Pulmonary artery endothelial cell (primary cell): Measurements from ENCODE around the gene SIGLECL1. TPM values are rescaled to one million over a fixed set of nuclear protein-coding genes. Genes with fewer than 3 reads are reported as not detected.

Source experiments
- DNase-seq: peaks from one replicate; pipeline ENCODE4 v3.0.0-alpha.2; 2011; ENCODE audit warnings: low read depth, low spot score
- total RNA-seq: library from RNA; depleted of rRNA; stranded (reverse); fragments of >200 nt; gene quantifications from 2 replicates; pipeline ENCODE4 v1.2.3, GENCODE V29; 2014

The SIGLECL1 gene
- total RNA-seq, 1 donor from 2014 or later: not detected

GRCh38 chr19:51295382-51296126 is 44.7 kb downstream of the SIGLECL1 start:
- no peak for DNase-seq

- no peak for DNase-seq
Observed at GRCh38 chr19:51296336-51297093, 45.6 kb downstream of the SIGLECL1 start.

GRCh38 chr19:51297406-51297805 is 46.5 kb downstream of the SIGLECL1 start:
- no peak for DNase-seq

- DNase-seq: no peak
Observed at GRCh38 chr19:51301266-51301665, 50.4 kb downstream of the SIGLECL1 start.

DNA sequence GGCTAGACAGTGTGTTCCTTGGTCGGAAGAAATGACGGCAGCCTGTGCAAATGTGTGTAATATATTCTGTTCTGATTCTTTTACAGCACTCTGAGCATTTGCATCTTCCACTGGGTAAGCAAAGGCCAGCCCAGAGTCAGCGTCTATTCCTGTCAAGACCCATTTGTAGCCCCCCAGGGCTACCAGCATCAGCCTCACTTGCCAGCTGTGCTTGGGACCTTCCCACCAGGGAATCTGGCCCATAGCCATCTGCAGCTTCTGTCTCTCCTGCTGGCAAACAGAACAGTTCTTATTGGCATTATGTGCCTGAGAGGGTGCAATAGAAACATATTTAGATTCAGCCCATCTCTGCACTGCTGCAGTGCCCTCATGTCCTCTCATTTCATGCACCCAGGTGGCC is 54.6 kb downstream of the SIGLECL1 start:
- no peak for DNase-seq

GRCh38 chr19:51311351-51312257 is 60.7 kb downstream of the SIGLECL1 start, which contains the start of gene IGLON5:
IGLON5 (plus strand) TSS chr19:51311644; CDS start chr19:51311848, 204 bp downstream.
- DNase-seq: no peak

DNA sequence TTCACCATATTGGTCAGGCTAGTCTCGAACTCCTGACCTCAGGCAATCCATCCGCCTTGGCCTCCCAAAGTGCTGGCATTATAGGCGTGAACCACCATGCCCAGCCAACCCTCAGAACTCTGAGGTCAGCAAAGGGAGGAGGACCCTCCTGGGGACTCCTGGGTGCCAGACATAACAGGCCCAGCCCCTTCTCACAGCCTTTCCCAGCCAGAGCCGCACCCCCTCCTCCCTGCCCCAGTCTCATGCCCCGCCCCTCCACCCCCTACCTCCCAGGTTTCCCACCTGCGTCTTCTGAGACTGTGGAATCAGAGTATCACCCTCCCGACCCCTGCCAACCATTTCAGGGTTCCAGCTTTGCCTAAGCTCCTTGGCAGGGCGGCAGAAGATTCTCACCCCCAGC is 65.8 kb downstream of the SIGLECL1 start:
- DNase-seq: no peak

GRCh38 chr19:51317376-51317775 is 66.5 kb downstream of the SIGLECL1 start:
- DNase-seq: no peak

DNA sequence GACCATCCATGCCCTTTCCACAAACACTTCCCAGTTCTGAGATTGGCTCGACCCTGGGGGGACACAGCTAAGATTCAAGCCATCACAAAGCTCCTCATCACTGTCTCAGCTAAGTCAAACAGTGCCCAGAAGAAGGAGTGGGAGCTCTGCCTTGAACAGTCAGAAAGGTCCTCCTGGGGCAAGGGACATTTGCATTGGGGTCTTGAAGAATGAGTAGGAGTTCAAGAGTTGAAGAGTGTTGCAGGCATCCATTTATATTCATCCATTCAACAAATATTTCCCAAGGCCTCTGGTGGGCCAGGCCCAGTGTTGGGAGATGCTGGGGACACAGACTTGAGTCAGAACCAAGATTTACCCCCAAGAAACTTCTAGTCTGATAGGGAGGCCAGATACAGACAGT is 67.1 kb downstream of the SIGLECL1 start:
- DNase-seq: no peak

Other genes with a start within 250 kb of the SIGLECL1 start
- not detected in 2 replicates for gene KLK8, start 249.5 kb upstream of the SIGLECL1 start, total RNA-seq
- 0.04 TPM in 1 of 2 replicates, not detected in the other for gene KLK10, start 231.4 kb upstream of the SIGLECL1 start, total RNA-seq
- gene KLK11, start 224.5 kb upstream of the SIGLECL1 start, total RNA-seq: not detected in 2 replicates
- gene KLK12, start 216.1 kb upstream of the SIGLECL1 start, total RNA-seq: not detected in 2 replicates
- not detected in 2 replicates for gene KLK13, start 186.0 kb upstream of the SIGLECL1 start, total RNA-seq
- not detected in 2 replicates for gene KLK14, start 168.2 kb upstream of the SIGLECL1 start, total RNA-seq
- 6.6 and 10.2 TPM in 2 replicates for gene CTU1, start 142.7 kb upstream of the SIGLECL1 start, total RNA-seq
- gene SIGLEC9, start 126.2 kb upstream of the SIGLECL1 start, total RNA-seq: not detected in 2 replicates
- gene SIGLEC7, start 108.8 kb upstream of the SIGLECL1 start, total RNA-seq: not detected in 2 replicates
- not detected in 2 replicates for gene CD33, start 26.0 kb upstream of the SIGLECL1 start, total RNA-seq
- gene IGLON5, start 60.6 kb downstream of the SIGLECL1 start, total RNA-seq: not detected in 2 replicates
- 0.04 and 0.07 TPM in 2 replicates for gene VSIG10L, start 91.1 kb downstream of the SIGLECL1 start, total RNA-seq
- 65.6 and 66.1 TPM in 2 replicates for gene ETFB, start 115.3 kb downstream of the SIGLECL1 start, total RNA-seq
- not detected in 2 replicates for gene CLDND2, start 117.9 kb downstream of the SIGLECL1 start, total RNA-seq
- gene NKG7, start 121.6 kb downstream of the SIGLECL1 start, total RNA-seq: not detected in 2 replicates
- gene LIM2, start 136.9 kb downstream of the SIGLECL1 start, total RNA-seq: not detected in 2 replicates
- not detected in 2 replicates for gene C19orf84, start 139.5 kb downstream of the SIGLECL1 start, total RNA-seq
- gene SIGLEC10, start 166.6 kb downstream of the SIGLECL1 start, total RNA-seq: not detected in 2 replicates
- not detected in 2 replicates for gene SIGLEC8, start 207.4 kb downstream of the SIGLECL1 start, total RNA-seq
- gene CEACAM18, start 227.5 kb downstream of the SIGLECL1 start, total RNA-seq: not detected in 2 replicates